ENCODE data around the gene IL19.
"Not testable (repeated sequence)": the region's sequence is repeated elsewhere in the genome, so short reads cannot be mapped to it uniquely, and the experiment has no call there.

IL19 gene

GRCh38 chr1:206835186-206835585 lies 64.6 kb downstream of the IL19 start:
- no peak for DNase-seq

- DNase-seq: no peak
Measured at GRCh38 chr1:206836111-206836510, 65.5 kb downstream of the IL19 start.

- no peak for DNase-seq
Measured at GRCh38 chr1:206839006-206839560, 68.5 kb downstream of the IL19 start.

- no peak for DNase-seq
Measured at GRCh38 chr1:206839857-206840256, 69.3 kb downstream of the IL19 start.

GRCh38 chr1:206841609-206842323 lies 71.2 kb downstream of the IL19 start:
- no peak for DNase-seq

- DNase-seq: no peak
Measured at GRCh38 chr1:206842854-206843253, 72.3 kb downstream of the IL19 start.

GRCh38 chr1:206843626-206844025 lies 73.1 kb downstream of the IL19 start:
- no peak for DNase-seq

GRCh38 chr1:206846487-206846886 lies 75.9 kb downstream of the IL19 start:
- no peak for DNase-seq

GRCh38 chr1:206847337-206847834 lies 76.8 kb downstream of the IL19 start:
- no peak for DNase-seq

- DNase-seq: no peak
Measured at GRCh38 chr1:206847946-206848345, 77.4 kb downstream of the IL19 start.

GRCh38 chr1:206850401-206850800 lies 79.8 kb downstream of the IL19 start:
- no peak for DNase-seq

- DNase-seq: no peak
Measured at GRCh38 chr1:206851341-206852010, 80.9 kb downstream of the IL19 start.

- not testable (repeated sequence) for DNase-seq
Measured at GRCh38 chr1:206852662-206853061, 82.1 kb downstream of the IL19 start.

- DNase-seq: not testable (repeated sequence)
Measured at GRCh38 chr1:206853696-206854095, 83.1 kb downstream of the IL19 start.

- no peak for DNase-seq
Measured at GRCh38 chr1:206854401-206855129, 84.0 kb downstream of the IL19 start.

GRCh38 chr1:206855859-206856258 lies 85.3 kb downstream of the IL19 start:
- no peak for DNase-seq

GRCh38 chr1:206856674-206857464 lies 86.3 kb downstream of the IL19 start:
- no peak for DNase-seq

- DNase-seq: no peak
Measured at GRCh38 chr1:206859082-206859521, 88.5 kb downstream of the IL19 start.

- DNase-seq: no peak
Measured at GRCh38 chr1:206860165-206860564, 89.6 kb downstream of the IL19 start.

GRCh38 chr1:206863266-206863665 lies 92.7 kb downstream of the IL19 start:
- no peak for DNase-seq

- peak; percentile 41 for DNase-seq
Measured at GRCh38 chr1:206864939-206865671, 94.5 kb downstream of the IL19 start, which contains the start of gene IL20. Gene IL20, plus strand, starts transcription at chr1:206865623. Its CDS starts 230 bp downstream, at chr1:206865853.

GRCh38 chr1:206866062-206866461 lies 95.5 kb downstream of the IL19 start:
- no peak for DNase-seq

Data from GDM1 (cell line).